Osteocyte (in vitro differentiated cells): ENCODE results near the gene RPL38. TPM values are rescaled to one million over a fixed set of nuclear protein-coding genes. Genes with fewer than 3 reads are reported as not detected.

ENCODE experiments used
- DNase-seq: peaks from one replicate; pipeline ENCODE4 v3.0.0; 2021; ENCODE audit warnings: mixed read lengths; ENCODE audit not compliant: unreplicated experiment; ENCODE audit errors: extremely low spot score
- H3K27ac Mint-ChIP-seq: one replicate; pipeline ENCODE4 v1.8.0; 2021; ENCODE audit warnings: mild to moderate bottlenecking, mixed read lengths; ENCODE audit not compliant: unreplicated experiment
- H3K27me3 Mint-ChIP-seq: one replicate; pipeline ENCODE4 v1.8.0; 2021; ENCODE audit warnings: mixed read lengths; ENCODE audit not compliant: unreplicated experiment
- H3K36me3 Mint-ChIP-seq: one replicate; pipeline ENCODE4 v1.8.0; 2021; ENCODE audit warnings: mixed read lengths; ENCODE audit not compliant: unreplicated experiment
- H3K4me1 Mint-ChIP-seq: one replicate; pipeline ENCODE4 v1.8.0; 2021; ENCODE audit warnings: mixed read lengths; ENCODE audit not compliant: unreplicated experiment
- H3K4me3 Mint-ChIP-seq: one replicate; pipeline ENCODE4 v1.8.0; 2021; ENCODE audit warnings: mild to moderate bottlenecking, moderate library complexity, mixed read lengths; ENCODE audit not compliant: unreplicated experiment
- H3K9me3 Mint-ChIP-seq: one replicate; pipeline ENCODE4 v1.8.0; 2021; ENCODE audit warnings: mixed read lengths; ENCODE audit not compliant: unreplicated experiment
- CTCF ChIP-seq: fragments of 200-600 bp; sonication (generic); IDR thresholded peaks from 2 replicates; pipeline ENCODE4 v1.5.0; 2021; ENCODE audit warnings: antibody characterized with exemption, mild to moderate bottlenecking, moderate library complexity
- total RNA-seq: library from RNA; stranded (reverse); gene quantifications from 2 replicates; pipeline ENCODE4 v1.2.1, GENCODE V29; 2021

RPL38 gene
- total RNA-seq, 1 donor from 2014 or later = 755 TPM

GRCh38 chr17:74210191-74211140, 7.0 kb downstream of the RPL38 start:
- H3K4me1 Mint-ChIP-seq = peaks cover 51% of the 10 kb centered on the region
- H3K4me3 Mint-ChIP-seq = no peak overlapping the region
- no peaks in the 10 kb centered on the region for H3K9me3 Mint-ChIP-seq

GRCh38 chr17:74211141-74211911, 7.8 kb downstream of the RPL38 start:
- Mint-ChIP-seq H3K36me3 (peaks cover 30% of the 10 kb centered on the region), H3K4me1 (peaks cover 48% of the 10 kb centered on the region), H3K27ac (no peak overlapping the region), H3K4me3 (peak overlapping the region; percentile 20), H3K9me3 (no peaks in the 10 kb centered on the region), H3K27me3 (no peaks in the 10 kb centered on the region)
- no peak for DNase-seq
- no peak for TF ChIP-seq CTCF

More at GRCh38 chr17:74210191-74211140, 7.0 kb downstream of the RPL38 start:
- Mint-ChIP-seq H3K36me3 (peaks cover 34% of the 10 kb centered on the region), H3K27ac (no peak overlapping the region), H3K27me3 (no peaks in the 10 kb centered on the region)
- peak; percentile 90 for DNase-seq
- peak; percentile 95 for TF ChIP-seq CTCF

GRCh38 chr17:74211912-74212208, 8.4 kb downstream of the RPL38 start:
- DNase-seq = no peak
- H3K4me3 Mint-ChIP-seq = peak overlapping the region; percentile 84
- peaks cover 45% of the 10 kb centered on the region for H3K4me1 Mint-ChIP-seq
- H3K9me3 Mint-ChIP-seq = no peaks in the 10 kb centered on the region
- H3K27me3 Mint-ChIP-seq = no peaks in the 10 kb centered on the region
- peaks cover 27% of the 10 kb centered on the region for H3K36me3 Mint-ChIP-seq
- TF ChIP-seq CTCF = no peak
- H3K27ac Mint-ChIP-seq = no peak overlapping the region

- peak overlapping the region; percentile 84 for H3K4me3 Mint-ChIP-seq
- H3K27ac Mint-ChIP-seq = peak overlapping the region; percentile 73
- H3K27me3 Mint-ChIP-seq = no peaks in the 10 kb centered on the region
- peaks cover 43% of the 10 kb centered on the region for H3K4me1 Mint-ChIP-seq
- no peaks in the 10 kb centered on the region for H3K9me3 Mint-ChIP-seq
- H3K36me3 Mint-ChIP-seq = peaks cover 27% of the 10 kb centered on the region
- TF ChIP-seq CTCF = no peak
- DNase-seq = no peak
These were observed 8.9 kb downstream of the RPL38 start for GRCh38 chr17:74212209-74212912.
